ENCODE measurements around the gene HABP4. TPM values are rescaled to one million over a fixed set of nuclear protein-coding genes. Genes with fewer than 3 reads are reported as not detected.

The HABP4 gene
- polyA plus RNA-seq, 1 experiment = 9.2 TPM

DNA sequence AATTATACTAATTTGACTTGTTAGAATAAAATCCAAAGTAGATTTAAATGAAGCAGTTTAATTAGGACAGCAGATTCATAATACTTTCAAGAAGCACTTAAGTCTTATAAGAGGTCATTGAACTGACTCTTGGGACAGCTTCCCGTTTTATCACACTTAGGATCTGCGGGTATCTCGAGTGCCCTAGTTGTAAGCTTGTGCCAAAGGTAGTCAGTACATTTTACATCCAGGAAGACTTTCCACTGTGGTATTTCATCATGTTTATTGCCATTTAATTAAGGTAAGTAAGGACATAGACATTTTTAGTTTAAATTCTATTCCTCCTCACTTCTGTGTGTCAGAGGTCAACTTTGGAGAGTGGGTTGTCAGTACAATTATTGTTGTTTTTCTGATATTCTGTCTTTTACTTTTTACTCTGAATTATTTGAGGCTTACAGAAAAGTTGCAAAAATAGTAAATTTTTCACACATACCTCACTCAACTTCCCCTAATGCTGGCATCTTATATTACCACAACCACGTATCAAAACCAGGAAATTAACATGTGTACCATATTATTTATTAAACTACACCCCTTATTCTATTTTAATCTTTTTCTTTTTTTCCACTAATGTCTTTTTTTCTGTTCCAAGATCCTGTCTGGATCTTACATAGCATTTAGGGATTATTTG lies 24.3 kb upstream of the HABP4 start:
- TF ChIP-seq, protein P1, sequence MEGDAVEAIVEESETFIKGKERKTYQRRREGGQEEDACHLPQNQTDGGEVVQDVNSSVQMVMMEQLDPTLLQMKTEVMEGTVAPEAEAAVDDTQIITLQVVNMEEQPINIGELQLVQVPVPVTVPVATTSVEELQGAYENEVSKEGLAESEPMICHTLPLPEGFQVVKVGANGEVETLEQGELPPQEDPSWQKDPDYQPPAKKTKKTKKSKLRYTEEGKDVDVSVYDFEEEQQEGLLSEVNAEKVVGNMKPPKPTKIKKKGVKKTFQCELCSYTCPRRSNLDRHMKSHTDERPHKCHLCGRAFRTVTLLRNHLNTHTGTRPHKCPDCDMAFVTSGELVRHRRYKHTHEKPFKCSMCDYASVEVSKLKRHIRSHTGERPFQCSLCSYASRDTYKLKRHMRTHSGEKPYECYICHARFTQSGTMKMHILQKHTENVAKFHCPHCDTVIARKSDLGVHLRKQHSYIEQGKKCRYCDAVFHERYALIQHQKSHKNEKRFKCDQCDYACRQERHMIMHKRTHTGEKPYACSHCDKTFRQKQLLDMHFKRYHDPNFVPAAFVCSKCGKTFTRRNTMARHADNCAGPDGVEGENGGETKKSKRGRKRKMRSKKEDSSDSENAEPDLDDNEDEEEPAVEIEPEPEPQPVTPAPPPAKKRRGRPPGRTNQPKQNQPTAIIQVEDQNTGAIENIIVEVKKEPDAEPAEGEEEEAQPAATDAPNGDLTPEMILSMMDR (IDR thresholded peaks at IDR 0.05; ENCODE audit: insufficient read depth, low read depth, low read length) = no peak
- no peak for DNase-seq (ENCODE audit: low read depth)
- POLR2A ChIA-PET = interaction anchor here (0.6 kb wide), 1 partner anchor 28 kb away, joined by 18 read pairs; no protein-coding TSS in a partner anchor
- Histone ChIP-seq H3K4me3 (ENCODE audit: low read depth, low read length) (no peak overlapping the region), H3K27me3 (ENCODE audit: control insufficient read depth, insufficient read depth, low read length) (no peaks in the 10 kb centered on the region), H3K36me3 (ENCODE audit: control insufficient read depth, insufficient read depth, low read length) (no peaks in the 10 kb centered on the region)
- CTCF ChIA-PET = interaction anchor here (0.7 kb wide), 1 partner anchor 156 kb away, joined by 3 read pairs; no protein-coding TSS in a partner anchor

DNA sequence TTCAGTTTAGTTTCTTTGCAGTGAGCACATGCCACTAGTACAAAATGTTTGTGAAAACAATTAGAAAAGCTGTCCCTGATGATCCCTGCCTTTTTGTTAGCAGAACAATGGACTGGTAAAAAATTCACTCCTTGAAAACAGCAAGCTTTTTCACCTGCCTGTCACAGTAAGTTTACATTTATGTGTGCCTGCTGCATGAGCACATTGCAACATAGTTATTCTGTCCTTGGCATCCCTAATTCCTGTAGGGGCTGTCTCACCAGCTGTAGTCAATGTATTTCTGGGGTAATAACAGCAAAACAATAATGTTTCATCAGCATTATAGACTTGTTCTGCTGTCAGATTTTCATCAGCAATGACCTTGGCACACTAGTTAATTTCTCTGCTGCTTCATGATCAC lies 20.2 kb upstream of the HABP4 start:
- TF ChIP-seq, protein P1 (IDR thresholded peaks at IDR 0.05; ENCODE audit: insufficient read depth, low read depth, low read length) = no peak
- Histone ChIP-seq H3K4me3 (ENCODE audit: low read depth, low read length) (no peak overlapping the region), H3K36me3 (ENCODE audit: control insufficient read depth, insufficient read depth, low read length) (no peaks in the 10 kb centered on the region), H3K27me3 (ENCODE audit: control insufficient read depth, insufficient read depth, low read length) (no peaks in the 10 kb centered on the region)
- no peak for DNase-seq (ENCODE audit: low read depth)
- ChIA-PET CTCF (no interaction called here), POLR2A (no interaction called here)

DNA sequence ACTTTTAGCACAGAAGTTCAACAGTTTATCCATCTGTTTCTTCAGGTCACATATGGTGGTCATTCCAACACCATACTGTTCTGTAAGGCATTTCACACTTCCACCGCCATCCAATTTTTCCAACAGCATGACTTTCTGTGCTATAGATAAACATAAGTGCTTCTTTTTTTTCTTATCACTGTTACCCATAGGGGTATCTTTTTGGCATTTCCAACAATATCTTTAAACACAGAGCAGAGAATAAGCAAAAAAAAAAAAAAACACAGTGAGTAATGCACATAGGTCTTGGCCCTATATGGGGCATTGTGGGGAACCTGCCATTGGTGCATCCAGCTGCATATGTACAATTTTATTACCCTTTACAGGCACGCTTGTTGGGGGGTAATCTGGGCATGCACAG lies 19.6 kb upstream of the HABP4 start:
- TF ChIP-seq, protein P1 (IDR thresholded peaks at IDR 0.05; ENCODE audit: insufficient read depth, low read depth, low read length) = no peak
- POLR2A ChIA-PET = no interaction called here
- no peak for DNase-seq (ENCODE audit: low read depth)
- no peaks in the 10 kb centered on the region for H3K27me3 ChIP-seq (ENCODE audit: control insufficient read depth, insufficient read depth, low read length)
- CTCF ChIA-PET = no interaction called here
- no peaks in the 10 kb centered on the region for H3K36me3 ChIP-seq (ENCODE audit: control insufficient read depth, insufficient read depth, low read length)
- no peak overlapping the region for H3K4me3 ChIP-seq (ENCODE audit: low read depth, low read length)

DNA sequence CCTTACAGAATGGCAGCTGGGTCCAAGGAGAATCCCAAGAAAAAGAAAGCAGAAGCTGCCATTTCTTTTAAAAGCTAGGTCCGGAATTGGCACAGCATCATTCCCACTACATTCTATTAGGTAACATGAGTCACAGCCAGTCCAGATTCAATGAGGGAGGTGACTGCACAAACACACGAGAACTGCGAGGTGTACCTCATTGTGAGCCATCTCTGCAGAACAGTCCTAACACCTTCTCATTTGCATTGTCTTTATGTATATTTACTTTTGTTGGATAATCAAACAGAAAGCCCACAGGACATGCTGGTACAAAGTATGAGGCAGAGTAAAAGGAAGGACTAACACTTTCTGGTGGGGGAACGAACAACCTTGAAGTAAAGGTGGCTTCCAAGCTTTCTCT lies 14.6 kb upstream of the HABP4 start:
- POLR2A ChIA-PET = no interaction called here
- TF ChIP-seq, protein P1 (IDR thresholded peaks at IDR 0.05; ENCODE audit: insufficient read depth, low read depth, low read length) = no peak

DNA sequence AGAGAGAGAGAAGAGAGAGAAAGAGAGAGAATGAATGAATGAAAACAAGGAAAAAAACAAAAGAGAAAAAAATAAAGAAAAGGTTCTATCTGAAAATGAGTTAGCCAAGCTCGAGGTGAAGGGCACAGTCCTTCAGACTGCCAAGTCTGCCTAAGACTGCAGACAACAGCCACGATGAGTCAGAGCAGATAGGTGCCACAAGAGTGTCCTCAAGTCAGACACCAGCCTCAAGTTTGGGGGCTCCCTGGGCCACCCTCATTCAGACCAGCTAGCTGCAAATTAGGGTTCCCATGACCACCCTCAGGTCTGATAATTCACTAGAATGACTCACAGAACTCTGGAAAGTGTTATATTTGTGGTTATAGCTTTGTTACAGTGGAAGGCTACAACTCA lies 13.9 kb upstream of the HABP4 start:
- no peak for DNase-seq (ENCODE audit: low read depth)
- ChIA-PET POLR2A (interaction anchor here (1.0 kb wide), 1 partner anchor 13 kb away, joined by 4 read pairs; no protein-coding TSS in a partner anchor), CTCF (interaction anchor here (0.7 kb wide), 1 partner anchor 14 kb away, joined by 3 read pairs; the partner anchor contains the start of gene HABP4)
- TF ChIP-seq, protein P1 (IDR thresholded peaks at IDR 0.05; ENCODE audit: insufficient read depth, low read depth, low read length) = no peak
- Histone ChIP-seq H3K27me3 (ENCODE audit: control insufficient read depth, insufficient read depth, low read length) (no peaks in the 10 kb centered on the region), H3K4me3 (ENCODE audit: low read depth, low read length) (no peak overlapping the region), H3K36me3 (ENCODE audit: control insufficient read depth, insufficient read depth, low read length) (no peaks in the 10 kb centered on the region)

More for the DNA sequence above, 14.6 kb upstream of the HABP4 start:
- Histone ChIP-seq H3K4me3 (ENCODE audit: low read depth, low read length) (no peak overlapping the region), H3K27me3 (ENCODE audit: control insufficient read depth, insufficient read depth, low read length) (no peaks in the 10 kb centered on the region), H3K36me3 (ENCODE audit: control insufficient read depth, insufficient read depth, low read length) (no peaks in the 10 kb centered on the region)
- CTCF ChIA-PET = no interaction called here
- no peak for DNase-seq (ENCODE audit: low read depth)

All from BJ (cell line).